Subcutaneous abdominal adipose tissue (tissue), 5 donors: Measurements from ENCODE around the gene WDR17.

ENCODE experiments used
- H3K27ac ChIP-seq: one replicate; pipeline ENCODE4 v1.7.0; 2013; ENCODE audit warnings: low read depth, mild to moderate bottlenecking, inconsistent platforms, low read length, moderate library complexity
- H3K27me3 ChIP-seq, 5 donors: one replicate each; pipeline ENCODE4 v1.7.0; 2013; ENCODE audit warnings: low read length in 5 of 5, inconsistent platforms in 1 of 5; ENCODE audit not compliant: control insufficient read depth in 5 of 5, insufficient read depth in 4 of 5
- H3K36me3 ChIP-seq, 5 donors: one replicate each; pipeline ENCODE4 v1.7.0; 2013; ENCODE audit warnings: low read length in 5 of 5; ENCODE audit not compliant: control insufficient read depth in 5 of 5, insufficient read depth in 5 of 5
- H3K4me1 ChIP-seq, 5 donors: one replicate each; pipeline ENCODE4 v1.7.0; 2013; ENCODE audit warnings: low read length in 5 of 5, mild to moderate bottlenecking in 3 of 5, moderate library complexity in 1 of 5; ENCODE audit not compliant: control insufficient read depth in 5 of 5, insufficient read depth in 5 of 5
- H3K4me3 ChIP-seq, 5 donors: one replicate each; pipeline ENCODE4 v1.7.0; 2013; ENCODE audit warnings: low read length in 5 of 5, low read depth in 1 of 5
- H3K9ac ChIP-seq, 5 donors: one replicate each; pipeline ENCODE4 v1.7.0; 2013; ENCODE audit warnings: low read length in 5 of 5, mild to moderate bottlenecking in 4 of 5, moderate library complexity in 3 of 5
- H3K9me3 ChIP-seq, 5 donors: one replicate each; pipeline ENCODE4 v1.7.0; 2013; ENCODE audit warnings: low read length in 5 of 5; ENCODE audit not compliant: control insufficient read depth in 5 of 5
- donor health status: healthy.
- donor health status: healthy.
- donor health status: healthy.
- donor health status: healthy.
- donor health status: healthy.

The WDR17 gene

DNA sequence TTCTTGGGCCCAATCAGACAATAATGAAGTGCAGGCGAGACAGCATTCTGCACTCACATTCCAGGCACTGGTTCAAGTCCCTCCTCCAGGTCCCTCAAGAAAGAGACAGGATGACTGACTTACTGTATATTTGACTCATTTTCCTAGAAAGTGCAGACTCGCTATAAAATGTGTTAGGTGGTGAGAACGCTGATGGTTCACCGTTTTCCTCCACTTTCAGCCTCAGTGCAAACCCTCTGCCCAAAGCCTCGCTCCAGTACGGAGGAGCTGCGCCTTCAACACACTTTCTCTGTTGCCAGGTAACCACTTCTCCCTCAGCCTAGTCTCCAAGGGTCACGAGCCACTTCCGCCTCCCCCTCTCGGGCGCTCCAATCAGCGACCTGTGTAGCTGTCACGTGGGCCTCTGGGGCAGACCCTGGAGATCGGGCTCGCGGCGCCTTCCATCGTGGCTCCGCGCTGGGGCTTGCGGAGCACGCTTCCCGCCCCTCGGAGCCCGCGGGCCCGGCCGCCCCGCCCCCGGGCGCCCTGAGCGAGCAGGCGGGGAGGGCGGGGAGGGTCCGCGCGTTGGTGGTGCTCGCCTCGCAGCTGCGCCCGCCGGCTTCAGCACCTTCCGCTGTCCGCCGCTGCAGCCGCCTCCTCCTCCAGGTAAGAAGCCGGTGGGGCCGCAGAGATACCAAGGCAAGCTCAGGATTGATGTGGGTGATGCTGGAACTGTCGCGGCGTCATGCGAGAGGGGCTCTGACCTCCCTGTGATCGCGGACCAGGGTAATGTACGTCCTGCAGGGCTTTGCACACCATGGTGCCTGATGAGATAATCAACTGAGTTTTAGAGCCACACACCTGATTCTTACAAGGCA lies at the start of gene WDR17:
Gene WDR17, plus strand, starts transcription at position 407 of the 857 bp plus-strand sequence. CDS start 45,740 bp downstream, outside the sequence.
- peak within 1 kb of the TSS; percentile 66 to 94 (median 78) for H3K4me3 ChIP-seq
- no peaks in the 10 kb centered on the region for H3K9me3 ChIP-seq
- no peaks in the 10 kb centered on the region for H3K27me3 ChIP-seq
- H3K27ac ChIP-seq, result no peak within 1 kb of the TSS
- no peaks in the 10 kb centered on the region for H3K36me3 ChIP-seq
- peak within 1 kb of the TSS in 2 of 5 donors; percentile 31 to 68 for H3K9ac ChIP-seq
- H3K4me1 ChIP-seq, result peaks cover 2 to 13% (median 12%) of the 10 kb centered on the region in 5 donors

DNA sequence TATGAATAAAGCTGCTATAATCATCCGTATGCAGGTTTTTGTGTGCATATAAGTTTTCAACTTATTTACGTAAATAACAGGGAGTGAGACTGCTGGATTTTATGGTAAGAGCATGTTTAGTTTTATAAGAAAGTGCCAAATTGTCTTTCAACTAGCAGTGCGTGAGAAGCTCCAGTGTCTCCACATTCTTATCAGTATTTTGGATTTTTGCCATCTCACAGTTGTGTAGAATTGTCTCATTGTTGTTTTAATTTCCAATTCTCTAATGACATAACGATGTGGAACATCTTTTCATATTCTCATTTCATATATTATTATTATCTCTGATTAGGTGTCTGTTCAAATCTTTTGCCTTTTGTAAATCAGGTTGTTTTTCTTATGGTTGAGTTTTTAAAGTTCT lies 49.0 kb upstream of the WDR17 start:
- no peaks in the 10 kb centered on the region for H3K9me3 ChIP-seq
- no peak overlapping the region for H3K4me3 ChIP-seq
- no peak overlapping the region for H3K9ac ChIP-seq
- H3K4me1 ChIP-seq, result peaks cover 0 to 3% (median 0%) of the 10 kb centered on the region in 5 donors
- H3K27me3 ChIP-seq, result no peaks in the 10 kb centered on the region
- H3K27ac ChIP-seq, result no peak overlapping the region
- no peaks in the 10 kb centered on the region for H3K36me3 ChIP-seq

DNA sequence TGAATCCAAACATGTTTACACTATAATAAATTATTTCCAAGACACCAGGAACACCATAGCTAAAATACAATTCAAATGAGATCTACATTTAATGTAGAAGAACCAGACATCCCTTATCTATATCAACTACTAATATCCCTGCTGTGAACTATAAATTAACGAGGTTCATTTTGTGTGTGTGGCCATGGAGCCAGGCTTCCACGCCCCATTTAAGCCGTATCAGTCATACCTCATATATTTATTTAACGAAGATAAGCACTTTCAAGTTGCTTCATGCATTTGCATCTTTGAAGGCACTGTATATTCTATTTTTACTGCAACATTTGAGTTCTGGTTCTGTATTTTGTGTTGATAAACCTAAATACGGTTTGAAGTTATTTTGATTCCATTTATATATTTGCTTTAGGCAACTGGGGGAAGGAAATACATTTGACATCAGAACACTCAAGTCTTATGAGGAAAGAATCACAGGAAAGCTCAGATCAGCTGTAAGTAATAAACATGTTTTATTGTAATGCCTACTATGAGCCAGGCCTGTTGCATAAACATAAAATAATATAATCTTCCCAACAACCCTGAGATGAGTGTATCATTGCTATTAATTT lies 45.1 kb upstream of the WDR17 start:
- Histone ChIP-seq H3K4me3 (no peak overlapping the region), H3K27ac (no peak overlapping the region), H3K4me1 (no peaks in the 10 kb centered on the region), H3K9ac (no peak overlapping the region), H3K9me3 (no peaks in the 10 kb centered on the region), H3K27me3 (no peaks in the 10 kb centered on the region), H3K36me3 (no peaks in the 10 kb centered on the region)

DNA sequence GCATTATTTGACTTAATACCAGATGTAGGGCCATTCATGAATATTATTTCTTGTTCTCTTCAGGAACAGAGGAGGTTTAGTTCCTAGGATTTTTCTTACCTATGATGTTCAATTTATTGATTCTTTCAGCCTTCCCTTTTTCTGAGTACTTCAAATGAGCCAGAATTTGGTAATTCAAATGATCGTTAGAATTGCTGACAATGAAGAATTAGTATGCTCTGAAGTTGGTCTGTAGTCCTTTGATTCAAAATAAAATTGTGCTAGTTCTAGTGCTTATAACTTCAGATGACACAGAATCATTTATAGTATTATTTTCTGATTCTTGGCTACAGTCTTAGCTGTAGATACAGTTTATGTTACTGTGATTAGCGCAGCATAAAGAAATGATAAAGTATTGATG lies 35.2 kb upstream of the WDR17 start:
- Histone ChIP-seq H3K4me1 (no peaks in the 10 kb centered on the region), H3K27me3 (no peaks in the 10 kb centered on the region), H3K9me3 (no peaks in the 10 kb centered on the region), H3K27ac (no peak overlapping the region), H3K36me3 (no peaks in the 10 kb centered on the region), H3K4me3 (no peak overlapping the region), H3K9ac (no peak overlapping the region)

DNA sequence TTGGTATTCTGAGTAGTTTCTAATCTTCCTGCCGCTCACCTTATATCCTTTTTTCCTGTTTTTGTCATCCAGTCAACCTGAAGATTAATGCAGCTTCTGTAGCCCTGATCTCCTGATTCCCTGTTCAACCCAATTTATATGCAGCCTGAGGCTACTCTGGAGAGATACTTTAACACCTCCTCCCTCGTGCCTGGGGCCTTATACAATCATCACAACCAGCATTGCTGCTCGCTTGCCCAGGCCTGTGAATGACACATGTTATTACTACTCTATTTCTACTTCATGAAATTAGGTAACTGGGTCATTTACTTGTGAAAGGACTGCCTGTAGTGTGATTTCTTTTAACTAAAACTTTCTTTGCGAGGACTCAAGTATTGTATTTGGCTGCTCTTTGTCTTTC lies 33.7 kb upstream of the WDR17 start:
- H3K9ac ChIP-seq, result no peak overlapping the region
- H3K36me3 ChIP-seq, result no peaks in the 10 kb centered on the region
- no peaks in the 10 kb centered on the region for H3K27me3 ChIP-seq
- H3K4me1 ChIP-seq, result no peaks in the 10 kb centered on the region
- no peak overlapping the region for H3K27ac ChIP-seq
- H3K9me3 ChIP-seq, result no peaks in the 10 kb centered on the region
- no peak overlapping the region for H3K4me3 ChIP-seq

DNA sequence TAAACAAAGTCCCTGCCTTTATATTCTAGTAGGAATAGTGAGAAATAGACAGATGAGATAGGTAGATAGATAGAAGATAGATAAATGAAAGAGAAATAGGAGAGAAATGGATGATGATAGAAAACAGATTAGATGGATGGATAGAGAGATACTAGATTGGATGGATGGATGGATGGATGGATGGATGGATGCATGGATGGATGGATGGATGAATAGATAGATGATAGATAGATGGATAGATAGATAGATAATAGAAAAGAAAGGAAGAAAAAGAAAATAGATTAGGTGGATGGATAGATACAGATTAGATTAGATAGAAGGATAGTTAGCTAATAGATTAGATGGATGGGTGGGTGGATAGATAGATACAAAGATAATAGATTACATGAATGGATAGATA lies 33.2 kb upstream of the WDR17 start:
- H3K4me3 ChIP-seq, result no peak overlapping the region
- H3K36me3 ChIP-seq, result no peaks in the 10 kb centered on the region

DNA sequence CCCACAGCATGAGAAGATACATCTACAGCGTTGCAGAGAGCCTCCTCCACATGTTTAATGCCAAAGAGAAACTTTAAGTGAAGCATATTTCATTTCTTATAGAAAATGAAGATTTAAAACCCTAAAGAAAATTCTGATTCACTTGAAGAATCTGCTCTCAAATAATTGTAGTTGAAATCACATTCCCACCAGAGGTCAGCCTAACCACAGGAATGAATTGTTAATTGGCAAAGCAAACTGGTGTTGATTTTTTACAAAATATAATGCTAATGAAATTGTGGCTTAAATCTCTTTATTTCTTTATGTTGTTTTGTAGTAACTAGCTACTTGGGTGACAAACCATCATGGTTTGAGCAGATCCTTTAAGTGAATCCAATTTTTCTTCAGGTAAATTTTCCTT lies 31.1 kb upstream of the WDR17 start:
- Histone ChIP-seq H3K27me3 (no peaks in the 10 kb centered on the region), H3K9ac (no peak overlapping the region)

More for the DNA sequence above, 33.2 kb upstream of the WDR17 start:
- Histone ChIP-seq H3K4me1 (no peaks in the 10 kb centered on the region), H3K27ac (no peak overlapping the region), H3K9ac (no peak overlapping the region), H3K9me3 (no peaks in the 10 kb centered on the region), H3K27me3 (no peaks in the 10 kb centered on the region)

DNA sequence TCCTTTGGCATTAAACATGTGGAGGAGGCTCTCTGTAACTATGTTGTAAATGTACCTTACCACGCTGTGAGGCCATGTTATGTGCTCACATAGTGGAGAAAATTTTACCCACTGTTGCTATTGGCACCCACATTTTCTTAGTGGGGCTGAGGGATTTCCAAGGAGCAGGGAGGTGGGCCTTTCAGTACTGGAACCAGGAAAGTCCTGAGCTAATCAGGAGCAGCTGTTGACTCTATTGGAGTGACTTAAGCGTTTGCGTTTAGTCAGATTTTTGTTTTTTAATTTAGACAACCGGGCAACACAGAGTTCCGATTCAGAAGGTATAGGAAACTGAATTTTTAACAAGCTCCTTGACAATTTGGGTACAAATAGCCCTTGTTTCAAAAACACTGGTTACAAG lies 30.7 kb upstream of the WDR17 start:
- H3K36me3 ChIP-seq, result no peaks in the 10 kb centered on the region
- H3K27me3 ChIP-seq, result no peaks in the 10 kb centered on the region
- H3K9ac ChIP-seq, result no peak overlapping the region
- H3K9me3 ChIP-seq, result peaks cover 0 to 4% (median 0%) of the 10 kb centered on the region in 5 donors
- no peak overlapping the region for H3K27ac ChIP-seq
- no peaks in the 10 kb centered on the region for H3K4me1 ChIP-seq
- H3K4me3 ChIP-seq, result no peak overlapping the region

More for the DNA sequence above, 31.1 kb upstream of the WDR17 start:
- Histone ChIP-seq H3K36me3 (no peaks in the 10 kb centered on the region), H3K4me3 (no peak overlapping the region), H3K9me3 (peaks cover 0 to 3% (median 0%) of the 10 kb centered on the region in 5 donors), H3K27ac (no peak overlapping the region), H3K4me1 (no peaks in the 10 kb centered on the region)

DNA sequence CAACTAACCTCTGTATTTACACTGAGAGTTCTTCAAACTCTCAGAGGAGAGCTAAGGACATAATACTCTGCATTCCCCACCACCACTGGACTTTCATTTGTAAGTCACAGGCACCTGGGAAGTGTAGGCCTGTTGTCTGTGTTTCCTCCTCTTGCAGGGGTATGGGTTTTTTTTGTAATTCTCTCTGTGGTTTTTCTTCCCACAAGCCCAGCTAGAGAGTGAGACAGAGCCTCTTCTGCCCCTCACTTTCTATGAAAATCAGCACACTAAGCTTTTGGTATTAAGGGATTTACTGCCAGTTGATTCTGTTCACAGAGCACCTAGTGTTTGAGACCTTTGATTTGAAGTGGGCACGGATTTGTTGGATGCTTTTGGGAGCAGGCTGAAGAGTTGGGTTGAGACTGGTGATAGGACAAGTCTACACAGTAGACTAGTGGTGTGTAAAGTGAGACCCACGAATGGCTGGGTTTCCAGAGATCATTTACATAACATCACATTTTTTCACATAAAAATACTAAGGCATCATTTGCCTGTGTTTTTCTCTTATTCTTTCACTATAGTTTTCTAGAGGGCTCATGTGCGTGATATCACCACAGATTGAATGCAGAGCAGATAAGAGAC lies 28.9 kb upstream of the WDR17 start:
- Histone ChIP-seq H3K9me3 (peaks cover 0 to 4% (median 0%) of the 10 kb centered on the region in 5 donors), H3K4me1 (no peaks in the 10 kb centered on the region), H3K36me3 (no peaks in the 10 kb centered on the region), H3K4me3 (no peak overlapping the region), H3K27ac (no peak overlapping the region), H3K27me3 (no peaks in the 10 kb centered on the region), H3K9ac (no peak overlapping the region)

DNA sequence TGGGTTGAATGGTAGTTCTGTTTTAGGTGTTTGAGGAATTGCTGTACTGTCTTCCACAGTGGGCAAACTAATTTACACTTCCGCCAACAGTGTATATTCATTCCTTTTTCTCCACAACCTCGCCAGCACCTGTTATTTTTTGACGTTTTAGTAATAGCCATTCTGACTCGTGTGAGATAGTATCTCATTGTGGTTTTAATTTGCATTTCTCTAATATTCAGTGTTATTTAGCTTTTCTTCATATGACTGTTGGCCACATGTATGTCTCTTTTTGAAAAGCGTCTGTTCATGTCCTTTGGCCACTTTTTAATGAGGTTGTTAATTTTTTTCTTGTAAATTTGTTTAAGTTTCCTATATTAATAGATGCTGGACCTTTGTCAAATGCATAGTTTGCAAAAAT lies 26.9 kb upstream of the WDR17 start:
- Histone ChIP-seq H3K9me3 (peaks cover 0 to 4% (median 0%) of the 10 kb centered on the region in 5 donors), H3K27ac (no peak overlapping the region), H3K4me1 (peaks cover 0 to 4% (median under 1%) of the 10 kb centered on the region in 5 donors), H3K36me3 (no peaks in the 10 kb centered on the region), H3K9ac (no peak overlapping the region), H3K27me3 (no peaks in the 10 kb centered on the region), H3K4me3 (no peak overlapping the region)
